Measurements from ENCODE around the gene ATF7IP. TPM values are rescaled to one million over a fixed set of nuclear protein-coding genes. Genes with fewer than 3 reads are reported as not detected.

The ATF7IP gene
- total RNA-seq, 2 experiments from 2014 or later = 55.6 to 66.0 TPM

DNA sequence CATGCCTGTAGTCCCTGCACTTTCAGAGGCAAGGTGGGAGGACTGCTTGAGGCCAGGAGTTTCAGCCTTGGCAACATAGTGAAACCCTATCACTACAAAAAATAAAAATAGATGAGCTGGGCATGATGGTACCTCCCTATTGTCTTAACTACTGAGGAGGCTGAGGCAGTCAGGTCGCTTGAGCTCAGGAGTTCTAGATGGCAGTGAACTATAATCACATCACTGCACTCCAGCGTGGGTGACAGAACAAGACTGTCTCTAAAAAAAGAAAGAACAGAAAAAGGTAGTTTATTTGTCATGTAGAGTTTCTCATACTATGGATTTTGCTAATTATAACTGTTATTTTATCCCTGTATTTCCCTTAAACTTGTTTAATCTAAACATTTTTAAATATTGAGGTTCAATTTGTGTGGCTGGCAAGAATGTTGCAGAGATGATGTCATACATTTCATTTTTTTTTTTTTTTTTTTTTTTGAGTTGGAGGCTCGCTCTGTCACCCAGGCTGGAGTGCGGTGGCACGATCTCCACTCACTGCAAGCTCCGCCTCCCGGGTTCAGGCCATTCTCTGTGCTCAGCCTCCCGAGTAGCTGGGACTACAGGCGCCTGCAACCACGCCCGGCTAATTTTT lies 39.7 kb upstream of the ATF7IP start:
- Histone ChIP-seq H3K9me2 (ENCODE audit: insufficient read depth, low read length) (no peaks in the 10 kb centered on the region), H2AFZ (ENCODE audit: low read length) (no peak overlapping the region)

DNA sequence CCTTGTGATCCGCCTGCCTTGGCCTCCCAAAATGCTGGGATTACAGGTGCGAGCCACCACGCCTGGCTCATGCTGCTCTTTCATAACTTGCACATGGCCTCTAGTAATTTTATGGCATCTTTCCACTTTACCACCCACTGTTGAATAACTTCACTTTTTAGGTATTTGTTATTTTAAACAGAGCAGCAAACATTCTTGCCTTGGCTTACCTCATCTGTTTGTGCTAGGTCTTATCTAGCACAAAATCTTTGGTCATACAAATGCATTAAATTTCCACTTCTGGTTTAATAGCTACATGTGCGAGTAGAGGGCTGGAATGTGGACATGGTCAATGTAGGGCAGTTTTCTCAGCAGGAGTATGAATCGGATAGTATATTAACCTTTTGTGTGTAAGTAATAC lies 38.8 kb upstream of the ATF7IP start:
- no peak overlapping the region for H3K4me3 ChIP-seq (ENCODE audit: low read depth, low read length, poor library complexity, severe bottlenecking)
- no TSS peak for BruUV-seq (replicated peaks)
- no peaks in the 10 kb centered on the region for H3K9me2 ChIP-seq (ENCODE audit: insufficient read depth, low read length)
- CTCF ChIA-PET (ENCODE audit: unreplicated experiment) = no interaction called here
- DNase-seq (ENCODE audit: low spot score) = no peak
- no peaks in the 10 kb centered on the region for H3K36me3 ChIP-seq (ENCODE audit: insufficient read depth, low read length)
- intact Hi-C loops (cut with micrococcal nuclease; ENCODE audit: unreplicated experiment) = no loop called here
- no peak overlapping the region for H3K27ac ChIP-seq (ENCODE audit: low read depth, low read length, poor library complexity, severe bottlenecking)
- no peak overlapping the region for H2AFZ ChIP-seq (ENCODE audit: low read length)
- H3K4me1 ChIP-seq (ENCODE audit: insufficient read depth, low read length, poor library complexity, severe bottlenecking) = peaks cover 8% of the 10 kb centered on the region
- POLR2A ChIA-PET = interaction anchor here (0.6 kb wide), 2 partner anchors 11 to 31 kb away, joined by 3 read pairs; no protein-coding TSS in a partner anchor
- H4K20me1 ChIP-seq (ENCODE audit: insufficient read depth, low read length) = no peaks in the 10 kb centered on the region
- peaks cover 5% of the 10 kb centered on the region; the same call in 1 of the 2 replicates for H3K9me3 ChIP-seq (ENCODE audit: low read length)
- no peak overlapping the region for H3K4me2 ChIP-seq (ENCODE audit: low read length)
- no peaks in the 10 kb centered on the region for H3K79me2 ChIP-seq (ENCODE audit: insufficient read depth, low read depth, low read length)
- no peak for TF ChIP-seq EZH2phosphoT487 (IDR thresholded peaks at IDR 0.05; ENCODE audit: borderline replicate concordance, low read depth, low read length)
- TF ChIP-seq, protein P1, sequence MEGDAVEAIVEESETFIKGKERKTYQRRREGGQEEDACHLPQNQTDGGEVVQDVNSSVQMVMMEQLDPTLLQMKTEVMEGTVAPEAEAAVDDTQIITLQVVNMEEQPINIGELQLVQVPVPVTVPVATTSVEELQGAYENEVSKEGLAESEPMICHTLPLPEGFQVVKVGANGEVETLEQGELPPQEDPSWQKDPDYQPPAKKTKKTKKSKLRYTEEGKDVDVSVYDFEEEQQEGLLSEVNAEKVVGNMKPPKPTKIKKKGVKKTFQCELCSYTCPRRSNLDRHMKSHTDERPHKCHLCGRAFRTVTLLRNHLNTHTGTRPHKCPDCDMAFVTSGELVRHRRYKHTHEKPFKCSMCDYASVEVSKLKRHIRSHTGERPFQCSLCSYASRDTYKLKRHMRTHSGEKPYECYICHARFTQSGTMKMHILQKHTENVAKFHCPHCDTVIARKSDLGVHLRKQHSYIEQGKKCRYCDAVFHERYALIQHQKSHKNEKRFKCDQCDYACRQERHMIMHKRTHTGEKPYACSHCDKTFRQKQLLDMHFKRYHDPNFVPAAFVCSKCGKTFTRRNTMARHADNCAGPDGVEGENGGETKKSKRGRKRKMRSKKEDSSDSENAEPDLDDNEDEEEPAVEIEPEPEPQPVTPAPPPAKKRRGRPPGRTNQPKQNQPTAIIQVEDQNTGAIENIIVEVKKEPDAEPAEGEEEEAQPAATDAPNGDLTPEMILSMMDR (conservative IDR thresholded peaks at IDR 0.05; ENCODE audit: low read length) = no peak

More for the DNA sequence above, 39.7 kb upstream of the ATF7IP start:
- Histone ChIP-seq H3K4me2 (ENCODE audit: low read length) (no peak overlapping the region), H3K4me3 (ENCODE audit: low read depth, low read length, poor library complexity, severe bottlenecking) (no peak overlapping the region), H3K79me2 (ENCODE audit: insufficient read depth, low read depth, low read length) (no peaks in the 10 kb centered on the region), H3K4me1 (ENCODE audit: insufficient read depth, low read length, poor library complexity, severe bottlenecking) (peaks cover 10% of the 10 kb centered on the region), H3K9me3 (ENCODE audit: low read length) (peaks cover 2% of the 10 kb centered on the region; the same call in 1 of the 2 replicates), H3K36me3 (ENCODE audit: insufficient read depth, low read length) (no peaks in the 10 kb centered on the region), H3K27ac (ENCODE audit: low read depth, low read length, poor library complexity, severe bottlenecking) (no peak overlapping the region), H4K20me1 (ENCODE audit: insufficient read depth, low read length) (no peaks in the 10 kb centered on the region)
- ChIA-PET POLR2A (interaction anchor here (0.6 to 0.9 kb wide), 5 partner anchors 10 to 464 kb away, joined by 3 to 5 read pairs (median 4); no protein-coding TSS in a partner anchor), CTCF (ENCODE audit: unreplicated experiment) (no interaction called here)
- intact Hi-C loops (cut with micrococcal nuclease; ENCODE audit: unreplicated experiment) = no loop called here
- no TSS peak for BruUV-seq (replicated peaks)
- DNase-seq (ENCODE audit: low spot score) = no peak
- TF ChIP-seq, protein P1 (conservative IDR thresholded peaks at IDR 0.05; ENCODE audit: low read length) = no peak
- no peak for TF ChIP-seq EZH2phosphoT487 (IDR thresholded peaks at IDR 0.05; ENCODE audit: borderline replicate concordance, low read depth, low read length)

DNA sequence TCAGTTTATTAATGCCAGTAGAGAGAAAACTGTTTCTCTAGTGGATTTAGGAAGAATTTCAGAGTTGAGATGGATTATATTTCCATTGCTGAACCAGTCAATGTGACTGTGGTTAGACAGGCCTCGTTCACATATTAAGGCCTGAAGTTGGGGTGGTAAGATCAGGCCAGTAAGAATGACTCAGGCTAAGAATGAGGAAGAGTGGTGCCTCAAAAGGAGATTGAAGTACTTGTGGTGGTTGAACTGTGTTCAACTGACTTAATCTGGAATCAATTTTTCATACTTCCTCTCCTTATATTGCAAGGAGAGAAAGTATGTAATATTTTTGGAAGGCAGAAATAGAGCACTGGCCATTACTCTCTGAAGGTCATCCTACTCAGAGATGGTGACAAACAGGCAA lies 37.8 kb upstream of the ATF7IP start:
- POLR2A ChIA-PET = interaction anchor here (0.6 to 0.9 kb wide), 2 partner anchors 14 to 858 kb away, joined by 4 read pairs; no protein-coding TSS in a partner anchor
- CTCF ChIA-PET (ENCODE audit: unreplicated experiment) = no interaction called here
- Histone ChIP-seq H2AFZ (ENCODE audit: low read length) (no peak overlapping the region), H3K9me2 (ENCODE audit: insufficient read depth, low read length) (no peaks in the 10 kb centered on the region), H3K4me1 (ENCODE audit: insufficient read depth, low read length, poor library complexity, severe bottlenecking) (no peaks in the 10 kb centered on the region), H3K4me2 (ENCODE audit: low read length) (no peak overlapping the region), H4K20me1 (ENCODE audit: insufficient read depth, low read length) (no peaks in the 10 kb centered on the region), H3K9me3 (ENCODE audit: low read length) (peaks cover 15% of the 10 kb centered on the region; the same call in 1 of the 2 replicates), H3K27ac (ENCODE audit: low read depth, low read length, poor library complexity, severe bottlenecking) (no peak overlapping the region), H3K79me2 (ENCODE audit: insufficient read depth, low read depth, low read length) (no peaks in the 10 kb centered on the region), H3K4me3 (ENCODE audit: low read depth, low read length, poor library complexity, severe bottlenecking) (no peak overlapping the region), H3K36me3 (ENCODE audit: insufficient read depth, low read length) (no peaks in the 10 kb centered on the region; the same call in 1 of the 2 replicates)
- intact Hi-C loops (cut with micrococcal nuclease; ENCODE audit: unreplicated experiment) = no loop called here
- BruUV-seq (replicated peaks) = no TSS peak
- TF ChIP-seq, protein P1 (conservative IDR thresholded peaks at IDR 0.05; ENCODE audit: low read length) = no peak
- no peak for TF ChIP-seq EZH2phosphoT487 (IDR thresholded peaks at IDR 0.05; ENCODE audit: borderline replicate concordance, low read depth, low read length)
- DNase-seq (ENCODE audit: low spot score) = no peak
